Liver (tissue), 9 donors: ENCODE data around the gene ZNRF3. TPM values are rescaled to one million over a fixed set of nuclear protein-coding genes. Genes with fewer than 3 reads are reported as not detected.

Source experiments
- DNase-seq: peaks from one replicate; pipeline ENCODE4 v3.0.0-alpha.2; 2017; ENCODE audit warnings: low spot score
- H3K27ac ChIP-seq, 2 donors: one replicate each; pipeline ENCODE4 v1.7.0; 2013; ENCODE audit warnings: inconsistent platforms in 2 of 2, low read length in 2 of 2, control low read depth in 1 of 2, low read depth in 1 of 2, mild to moderate bottlenecking in 1 of 2
- H3K27me3 ChIP-seq, 4 donors: one replicate each; pipeline versions ENCODE4 v1.6.1 to v1.7.0; 2013; ENCODE audit warnings: low read length in 3 of 4, inconsistent platforms in 1 of 4, mild to moderate bottlenecking in 1 of 4, moderate library complexity in 1 of 4; ENCODE audit not compliant: control insufficient read depth in 4 of 4, insufficient read depth in 4 of 4
- H3K36me3 ChIP-seq, 4 donors: one replicate each; pipeline versions ENCODE4 v1.6.1 to v1.7.0; 2013; ENCODE audit warnings: low read length in 3 of 4, mild to moderate bottlenecking in 3 of 4, low read depth in 1 of 4, moderate library complexity in 1 of 4; ENCODE audit not compliant: control insufficient read depth in 4 of 4, insufficient read depth in 3 of 4
- H3K4me1 ChIP-seq, 4 donors: one replicate each; pipeline versions ENCODE4 v1.6.1 to v1.7.0; 2013; ENCODE audit warnings: low read length in 3 of 4, mild to moderate bottlenecking in 3 of 4, moderate library complexity in 1 of 4; ENCODE audit not compliant: control insufficient read depth in 4 of 4, insufficient read depth in 4 of 4
- H3K4me3 ChIP-seq, 3 donors: one replicate each; pipeline versions ENCODE4 v1.6.1 to v1.7.0; 2013; ENCODE audit warnings: low read length in 3 of 3, control low read depth in 1 of 3, low read depth in 1 of 3, mild to moderate bottlenecking in 1 of 3
- H3K9ac ChIP-seq, 2 donors: one replicate each; pipeline ENCODE4 v1.7.0; 2013; ENCODE audit warnings: low read length in 2 of 2, mild to moderate bottlenecking in 2 of 2, moderate library complexity in 2 of 2, control low read depth in 1 of 2, low read depth in 1 of 2
- H3K9me3 ChIP-seq, 4 donors: one replicate each; pipeline versions ENCODE4 v1.6.1 to v1.7.0; 2013; ENCODE audit warnings: low read length in 3 of 4; ENCODE audit not compliant: control insufficient read depth in 4 of 4
- ATF3 ChIP-seq: IDR thresholded peaks from 2 replicates; pipeline ENCODE4 v1.6.1; 2016; ENCODE audit warnings: antibody characterized with exemption
- CTCF ChIP-seq: fragments of 150-350 bp; IDR thresholded peaks from 2 replicates; pipeline ENCODE4 v1.5.1; 2017; ENCODE audit warnings: improper control_type of control experiment, low read depth, low read length; ENCODE audit not compliant: missing input control
- FOXA1 ChIP-seq: IDR thresholded peaks from 2 replicates; pipeline ENCODE4 v1.6.1; 2016; ENCODE audit warnings: antibody characterized with exemption
- FOXA2 ChIP-seq: IDR thresholded peaks from 2 replicates; pipeline ENCODE4 v1.6.1; 2016; ENCODE audit warnings: antibody characterized with exemption
- GABPA ChIP-seq, 2 donors: IDR thresholded peaks in 1 of 2; conservative IDR thresholded peaks in 1 of 2; 2 replicates each; pipeline ENCODE4 v1.6.1; 2016; ENCODE audit warnings: antibody characterized with exemption in 2 of 2, mild to moderate bottlenecking in 1 of 2, moderate library complexity in 1 of 2
- HNF4A ChIP-seq, 2 donors: conservative IDR thresholded peaks; 2 replicates each; pipeline ENCODE4 v1.6.1; 2016; ENCODE audit warnings: antibody characterized with exemption in 2 of 2, mild to moderate bottlenecking in 2 of 2
- HNF4G ChIP-seq: IDR thresholded peaks from 2 replicates; pipeline ENCODE4 v1.6.1; 2016; ENCODE audit warnings: antibody characterized with exemption
- JUND ChIP-seq, 2 donors: IDR thresholded peaks; 2 replicates each; pipeline ENCODE4 v1.6.1; 2016; ENCODE audit warnings: antibody characterized with exemption in 2 of 2
- MAX ChIP-seq: IDR thresholded peaks from 2 replicates; pipeline ENCODE4 v1.6.1; 2016; ENCODE audit warnings: antibody characterized with exemption
- NR2F2 ChIP-seq: IDR thresholded peaks from 2 replicates; pipeline ENCODE4 v1.6.1; 2016; ENCODE audit warnings: antibody characterized with exemption
- RAD21 ChIP-seq, 2 donors: IDR thresholded peaks; 2 replicates each; pipeline ENCODE4 v1.6.1; 2016; ENCODE audit warnings: antibody characterized with exemption in 2 of 2, mild to moderate bottlenecking in 2 of 2
- RXRA ChIP-seq, 2 donors: IDR thresholded peaks; 2 replicates each; pipeline ENCODE4 v1.6.1; 2017 to 2018; ENCODE audit warnings: antibody characterized with exemption in 2 of 2, mild to moderate bottlenecking in 1 of 2
- SP1 ChIP-seq: IDR thresholded peaks from 2 replicates; pipeline ENCODE4 v1.6.1; 2018; ENCODE audit warnings: antibody characterized with exemption, mild to moderate bottlenecking
- WGBS: extraction: QIAGEN DNeasy Blood & Tissue Kit; methylation state at CpG from one replicate; pipeline ENCODE4 v1.1.7; 2013; 5-methylcytosine and 5-hydroxymethylcytosine counted together
- polyA plus RNA-seq, 2 donors: library from polyadenylated mRNA; stranded (reverse) in 1 of 2; unstranded in 1 of 2; fragments of 200-250 nt in 1 of 2; fragments of >200 nt in 1 of 2; fragmentation: Nextera tagmentation in 1 of 2; extraction: Ambion mirVana in 1 of 2; gene quantifications; one replicate each; pipeline versions ENCODE4 v1.2.1 to v1.2.3, GENCODE V29; 2013 to 2015
- total RNA-seq, 2 donors: library from RNA; depleted of rRNA; stranded (reverse); fragments of >200 nt; gene quantifications; one replicate each; pipeline ENCODE4 v1.2.3, GENCODE V29; 2014
- donor health status: healthy.
- donor health status: healthy.
- donor health status: healthy.
- donor health status: healthy.
- donor health status: healthy.

The ZNRF3 gene
- total and polyA plus RNA-seq, 4 donors = 2.2 to 5.9 (median 4.7) TPM

GRCh38 chr22:28936200-28936599 lies 52.8 kb downstream of the ZNRF3 start:
- H3K27me3 ChIP-seq = no peaks in the 10 kb centered on the region

GRCh38 chr22:28937206-28938025 lies 54.0 kb downstream of the ZNRF3 start:
- H3K4me1 ChIP-seq = peaks cover 6 to 35% (median 18%) of the 10 kb centered on the region in 4 donors
- H3K27ac ChIP-seq = no peak overlapping the region
- WGBS = 93% methylated on average over 7 of the region's 7 CpGs
- H3K9ac ChIP-seq = no peak overlapping the region
- H3K27me3 ChIP-seq = no peaks in the 10 kb centered on the region
- TF ChIP-seq CTCF (no peak), FOXA2 (no peak), SP1 (no peak), MAX (no peak), HNF4A (conservative IDR thresholded peaks at IDR 0.05) (no peak)
- H3K36me3 ChIP-seq = no peaks in the 10 kb centered on the region
- H3K4me3 ChIP-seq = no peak overlapping the region
- no peaks in the 10 kb centered on the region for H3K9me3 ChIP-seq
- DNase-seq = no peak

More at GRCh38 chr22:28936200-28936599, 52.8 kb downstream of the ZNRF3 start:
- Histone ChIP-seq H3K9ac (no peak overlapping the region), H3K9me3 (no peaks in the 10 kb centered on the region), H3K4me1 (peaks cover 8 to 42% (median 25%) of the 10 kb centered on the region in 4 donors), H3K4me3 (no peak overlapping the region), H3K27ac (no peak overlapping the region), H3K36me3 (no peaks in the 10 kb centered on the region)
- 96% methylated on average over 3 of the region's 3 CpGs for WGBS
- no peak for DNase-seq
- TF ChIP-seq HNF4G = no peak
- TF ChIP-seq FOXA1 = no peak
- no peak for TF ChIP-seq RXRA (IDR thresholded peaks at IDR 0.05)
- TF ChIP-seq MAX = no peak
- TF ChIP-seq RAD21 (IDR thresholded peaks at IDR 0.05) = no peak
- TF ChIP-seq NR2F2 = no peak
- no peak for TF ChIP-seq JUND (IDR thresholded peaks at IDR 0.05)
- no peak for TF ChIP-seq HNF4A (conservative IDR thresholded peaks at IDR 0.05)
- no peak for TF ChIP-seq ATF3
- no peak for TF ChIP-seq SP1
- no peak for TF ChIP-seq FOXA2
- TF ChIP-seq GABPA (IDR thresholded peaks at IDR 0.05 in 1 of 2, conservative IDR thresholded peaks at IDR 0.05 in 1 of 2) = no peak
- TF ChIP-seq CTCF = no peak
